DND-41 (cell line): Measurements from ENCODE around the gene OSTF1.
A peak's percentile ranks its signal among the peaks of the same experiment; 100 is the strongest.

ENCODE experiments used
- ATAC-seq: fragments of 200-7000 bp; cut with Tn5 transposase; 3 replicates; pipeline ENCODE4 v1.9.1; 2021; ENCODE audit warnings: low read depth; ENCODE audit not compliant: insufficient read depth
- DNase-seq: peaks from one replicate; pipeline ENCODE4 v3.0.0-alpha.2; 2020
- H2AFZ ChIP-seq: 2 replicates; pipeline ENCODE4 v1.6.0; 2012; ENCODE audit warnings: low read depth, low read length
- H3K27ac ChIP-seq: 2 replicates; pipeline ENCODE4 v1.5.1; 2012; ENCODE audit warnings: low read length, inconsistent platforms
- H3K27me3 ChIP-seq: fragments of 200-600 bp; sonication (generic); 2 replicates; pipeline ENCODE4 v1.6.0; 2012; ENCODE audit warnings: low read length, mild to moderate bottlenecking, inconsistent platforms; ENCODE audit not compliant: insufficient read depth, poor library complexity
- H3K36me3 ChIP-seq: 2 replicates; pipeline ENCODE4 v1.5.1; 2012; ENCODE audit warnings: low read length, inconsistent platforms; ENCODE audit not compliant: insufficient read depth
- H3K4me1 ChIP-seq: 2 replicates; pipeline ENCODE4 v1.5.1; 2012; ENCODE audit warnings: mild to moderate bottlenecking, low read length; ENCODE audit not compliant: insufficient read depth
- H3K4me2 ChIP-seq: 2 replicates; pipeline ENCODE4 v1.6.0; 2012; ENCODE audit warnings: mild to moderate bottlenecking, moderate library complexity, low read length, inconsistent platforms; ENCODE audit not compliant: insufficient read depth
- H3K4me3 ChIP-seq, 2 experiments: fragments of 200-600 bp in 1 of 2; shearing (Covaris generic) in 1 of 2; 2 replicates each; pipeline ENCODE4 v1.5.1; 2012 to 2016; ENCODE audit warnings: inconsistent platforms in 2 of 2, low read length in 2 of 2, mild to moderate bottlenecking in 2 of 2, low read depth in 1 of 2, moderate library complexity in 1 of 2
- H3K79me2 ChIP-seq: 2 replicates; pipeline ENCODE4 v1.6.0; 2012; ENCODE audit warnings: low read length, inconsistent platforms; ENCODE audit not compliant: insufficient read depth
- H3K9ac ChIP-seq: 2 replicates; pipeline ENCODE4 v1.6.0; 2012; ENCODE audit warnings: low read depth, mild to moderate bottlenecking, inconsistent platforms, low read length, moderate library complexity
- H3K9me3 ChIP-seq: 2 replicates; pipeline ENCODE4 v1.5.1; 2012; ENCODE audit warnings: low read length, moderate library complexity, mild to moderate bottlenecking, inconsistent platforms; ENCODE audit not compliant: insufficient read depth, severe bottlenecking
- H4K20me1 ChIP-seq: 2 replicates; pipeline ENCODE4 v1.6.0; 2012; ENCODE audit warnings: low read length; ENCODE audit not compliant: insufficient read depth
- CTCF ChIP-seq: IDR thresholded peaks from 2 replicates; pipeline ENCODE4 v1.5.1; 2012; ENCODE audit warnings: borderline replicate concordance, low read length, moderate library complexity, mild to moderate bottlenecking; ENCODE audit not compliant: poor library complexity, severe bottlenecking; ENCODE audit errors: extremely low read depth
- EZH2 ChIP-seq: IDR thresholded peaks from 3 replicates; pipeline ENCODE4 v1.6.1; 2012; ENCODE audit warnings: borderline replicate concordance, low read depth, mild to moderate bottlenecking, moderate library complexity, low read length, inconsistent platforms; ENCODE audit not compliant: severe bottlenecking

The OSTF1 gene

GRCh38 chr9:75185585-75186170, 97.4 kb downstream of the OSTF1 start:
- Histone ChIP-seq H2AFZ (peak overlapping the region; percentile 43; the same call in 1 of the 2 replicates), H4K20me1 (no peaks in the 10 kb centered on the region), H3K79me2 (no peaks in the 10 kb centered on the region), H3K9ac (no peak overlapping the region), H3K27ac (no peak overlapping the region), H3K4me2 (no peak overlapping the region), H3K36me3 (no peaks in the 10 kb centered on the region), H3K4me1 (no peaks in the 10 kb centered on the region), H3K9me3 (no peaks in the 10 kb centered on the region), H3K27me3 (no peaks in the 10 kb centered on the region), H3K4me3 (no peak overlapping the region)
- ATAC-seq = peak; percentile 81
- TF ChIP-seq CTCF (peak; percentile 68), EZH2 (no peak)
- DNase-seq = peak; percentile 56

GRCh38 chr9:75186767-75187380, 98.6 kb downstream of the OSTF1 start:
- Histone ChIP-seq H3K27ac (no peak overlapping the region), H3K79me2 (no peaks in the 10 kb centered on the region), H3K4me1 (no peaks in the 10 kb centered on the region), H3K27me3 (no peaks in the 10 kb centered on the region), H4K20me1 (no peaks in the 10 kb centered on the region), H3K4me3 (no peak overlapping the region), H3K4me2 (no peak overlapping the region), H3K9me3 (no peaks in the 10 kb centered on the region), H3K9ac (no peak overlapping the region), H3K36me3 (no peaks in the 10 kb centered on the region), H2AFZ (no peak overlapping the region)
- DNase-seq (no peak), ATAC-seq (peak; percentile 35; the same call in 1 of the 3 replicates)
- TF ChIP-seq EZH2 (no peak), CTCF (peak; percentile 74)

- no peak overlapping the region for H3K27ac ChIP-seq
- no peak for DNase-seq
- no peaks in the 10 kb centered on the region for H3K9me3 ChIP-seq
- no peak overlapping the region for H3K9ac ChIP-seq
- no peaks in the 10 kb centered on the region for H4K20me1 ChIP-seq
- H3K79me2 ChIP-seq = no peaks in the 10 kb centered on the region
- H3K4me3 ChIP-seq = no peak overlapping the region
- H3K4me2 ChIP-seq = no peak overlapping the region
- no peaks in the 10 kb centered on the region for H3K4me1 ChIP-seq
- no peaks in the 10 kb centered on the region for H3K36me3 ChIP-seq
- no peak overlapping the region for H2AFZ ChIP-seq
- no peak for ATAC-seq
- TF ChIP-seq CTCF = no peak
- no peak for TF ChIP-seq EZH2
- no peaks in the 10 kb centered on the region for H3K27me3 ChIP-seq
Measured at GRCh38 chr9:75188756-75189155, 100.4 kb downstream of the OSTF1 start.
